ENCODE measurements around the gene COL11A1.

The COL11A1 gene

DNA sequence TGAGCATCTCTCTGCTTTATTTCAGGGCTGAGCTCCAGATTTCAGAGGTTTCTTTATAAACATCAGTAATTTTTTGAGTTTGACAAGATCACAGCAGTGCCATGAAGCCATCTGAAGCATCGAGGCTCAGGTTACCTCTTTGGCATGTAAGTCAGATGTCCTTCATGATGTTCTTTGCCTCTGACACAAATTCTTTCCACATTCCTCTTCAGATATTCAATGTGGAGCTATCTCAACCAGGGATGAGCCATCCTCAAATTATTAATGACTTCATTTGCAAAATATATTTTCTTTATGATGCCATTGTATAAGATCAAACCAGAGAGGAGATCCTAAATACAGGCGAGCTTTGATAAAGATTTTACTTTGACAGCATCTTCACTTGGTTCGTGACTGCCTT is 256.7 kb downstream of the COL11A1 start:
- DNase-seq (ENCODE audit: low read depth) = peak; percentile 68
- TF ChIP-seq, protein P1, sequence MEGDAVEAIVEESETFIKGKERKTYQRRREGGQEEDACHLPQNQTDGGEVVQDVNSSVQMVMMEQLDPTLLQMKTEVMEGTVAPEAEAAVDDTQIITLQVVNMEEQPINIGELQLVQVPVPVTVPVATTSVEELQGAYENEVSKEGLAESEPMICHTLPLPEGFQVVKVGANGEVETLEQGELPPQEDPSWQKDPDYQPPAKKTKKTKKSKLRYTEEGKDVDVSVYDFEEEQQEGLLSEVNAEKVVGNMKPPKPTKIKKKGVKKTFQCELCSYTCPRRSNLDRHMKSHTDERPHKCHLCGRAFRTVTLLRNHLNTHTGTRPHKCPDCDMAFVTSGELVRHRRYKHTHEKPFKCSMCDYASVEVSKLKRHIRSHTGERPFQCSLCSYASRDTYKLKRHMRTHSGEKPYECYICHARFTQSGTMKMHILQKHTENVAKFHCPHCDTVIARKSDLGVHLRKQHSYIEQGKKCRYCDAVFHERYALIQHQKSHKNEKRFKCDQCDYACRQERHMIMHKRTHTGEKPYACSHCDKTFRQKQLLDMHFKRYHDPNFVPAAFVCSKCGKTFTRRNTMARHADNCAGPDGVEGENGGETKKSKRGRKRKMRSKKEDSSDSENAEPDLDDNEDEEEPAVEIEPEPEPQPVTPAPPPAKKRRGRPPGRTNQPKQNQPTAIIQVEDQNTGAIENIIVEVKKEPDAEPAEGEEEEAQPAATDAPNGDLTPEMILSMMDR (conservative IDR thresholded peaks at IDR 0.05; ENCODE audit: low read depth, low read length) = no peak
- H3K4me3 ChIP-seq (ENCODE audit: low read depth, low read length) = no peak overlapping the region

DNA sequence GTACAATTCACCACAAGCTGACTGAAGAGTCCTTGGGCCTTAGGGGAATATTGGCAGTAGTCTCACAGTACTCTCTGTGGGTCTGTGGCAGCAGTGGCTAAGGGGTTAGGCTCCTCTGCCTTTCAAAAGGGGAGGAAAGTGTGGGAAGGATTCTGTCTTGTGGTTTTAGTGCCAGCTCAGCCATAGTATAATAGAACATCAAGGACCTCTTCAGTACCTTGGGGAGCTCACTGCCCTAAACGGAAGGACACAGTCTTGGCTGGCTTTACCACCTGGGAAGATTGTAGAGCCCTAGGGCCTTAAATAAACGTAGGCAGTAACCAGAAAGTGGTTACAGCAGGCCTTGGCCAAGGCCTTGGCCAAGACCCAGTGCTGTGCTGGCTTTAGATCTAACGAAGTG is 265.7 kb downstream of the COL11A1 start:
- no peak overlapping the region for H3K4me3 ChIP-seq (ENCODE audit: low read depth, low read length)
- TF ChIP-seq, protein P1 (conservative IDR thresholded peaks at IDR 0.05; ENCODE audit: low read depth, low read length) = no peak
- DNase-seq (ENCODE audit: low read depth) = no peak

DNA sequence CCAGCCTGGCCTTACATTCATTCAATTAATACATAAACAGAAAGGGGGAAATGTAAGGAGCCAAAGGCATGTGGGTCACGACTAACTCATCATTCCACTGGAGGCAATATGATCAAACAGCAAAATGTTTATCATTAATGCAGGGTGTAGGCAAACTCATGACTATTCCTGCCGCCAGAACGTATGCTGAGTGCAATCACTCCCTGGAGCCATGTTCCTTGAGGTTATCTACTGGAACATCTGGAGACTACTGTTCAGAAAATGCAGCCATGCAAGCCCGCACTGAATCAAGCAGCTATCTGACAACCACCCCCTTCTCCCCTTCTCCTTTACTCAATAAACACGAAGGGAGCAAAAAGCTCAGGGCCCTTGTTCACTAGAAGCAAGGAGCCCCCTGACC is 267.6 kb downstream of the COL11A1 start:
- no peak overlapping the region for H3K4me3 ChIP-seq (ENCODE audit: low read depth, low read length)
- no peak for DNase-seq (ENCODE audit: low read depth)
- TF ChIP-seq, protein P1 (conservative IDR thresholded peaks at IDR 0.05; ENCODE audit: low read depth, low read length) = no peak

DNA sequence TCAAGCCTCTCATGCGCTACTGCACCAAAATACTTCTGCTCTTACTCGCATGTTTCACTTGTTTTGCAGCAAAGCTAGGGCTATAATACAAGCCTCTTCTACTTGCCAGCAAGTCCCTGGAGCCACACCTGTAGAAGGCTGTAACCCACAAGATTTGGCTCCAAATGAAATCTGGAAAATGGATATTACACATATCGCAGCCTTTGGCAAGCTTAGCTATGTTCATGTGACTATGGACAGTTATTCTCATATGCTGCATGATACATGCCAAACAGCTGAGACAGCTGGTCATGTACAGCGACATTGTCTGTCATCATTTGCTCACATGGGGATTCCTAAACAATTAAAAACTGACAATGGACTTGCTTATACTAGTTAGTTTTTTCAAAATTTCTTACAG is 270.3 kb downstream of the COL11A1 start:
- TF ChIP-seq, protein P1 (conservative IDR thresholded peaks at IDR 0.05; ENCODE audit: low read depth, low read length) = no peak
- DNase-seq (ENCODE audit: low read depth) = no peak
- no peak overlapping the region for H3K4me3 ChIP-seq (ENCODE audit: low read depth, low read length)

GRCh38 chr1:102837551-102837950 is 270.8 kb downstream of the COL11A1 start:
- TF ChIP-seq, protein P1 (conservative IDR thresholded peaks at IDR 0.05; ENCODE audit: low read depth, low read length) = no peak
- H3K4me3 ChIP-seq (ENCODE audit: low read depth, low read length) = no peak overlapping the region
- no peak for DNase-seq (ENCODE audit: low read depth)

- DNase-seq (ENCODE audit: low read depth) = no peak
Observed at GRCh38 chr1:102836991-102837390, 271.3 kb downstream of the COL11A1 start.

GRCh38 chr1:102834688-102835320 is 273.5 kb downstream of the COL11A1 start:
- TF ChIP-seq, protein P1 (conservative IDR thresholded peaks at IDR 0.05; ENCODE audit: low read depth, low read length) = no peak
- no peak overlapping the region for H3K4me3 ChIP-seq (ENCODE audit: low read depth, low read length)
- DNase-seq (ENCODE audit: low read depth) = no peak

More at GRCh38 chr1:102836991-102837390, 271.3 kb downstream of the COL11A1 start:
- H3K4me3 ChIP-seq (ENCODE audit: low read depth, low read length) = no peak overlapping the region
- TF ChIP-seq, protein P1 (conservative IDR thresholded peaks at IDR 0.05; ENCODE audit: low read depth, low read length) = no peak

Data from choroid plexus epithelial cell (primary cell).